DMS53 (cell line): ENCODE measurements around the gene TAC4.

Source experiments
- DNase-seq: peaks from one replicate; lab custom pipeline; 2025; lab: John Stamatoyannopoulos, UW

Gene TAC4

GRCh38 chr17:49798738-49799137, 49.1 kb downstream of the TAC4 start:
- DNase-seq: no peak

- no peak for DNase-seq
Measured at GRCh38 chr17:49798182-49798581, 49.7 kb downstream of the TAC4 start.

- DNase-seq: no peak
Measured at GRCh38 chr17:49795372-49795771, 52.5 kb downstream of the TAC4 start.

- DNase-seq: no peak
Measured at GRCh38 chr17:49793309-49793708, 54.6 kb downstream of the TAC4 start.

- no peak for DNase-seq
Measured at GRCh38 chr17:49789243-49789578, 58.7 kb downstream of the TAC4 start.

- DNase-seq: peak; percentile 100
Measured at GRCh38 chr17:49788478-49789242, 59.2 kb downstream of the TAC4 start, which contains the start of gene KAT7. KAT7 (plus strand) TSS chr17:49788681; CDS start chr17:49788835, 154 bp downstream.
